Measurements from ENCODE around the gene TAF6. TPM values are rescaled to one million over a fixed set of nuclear protein-coding genes. Genes with fewer than 3 reads are reported as not detected.

The TAF6 gene
- total and polyA plus RNA-seq, 8 donors = 43.5 to 69.2 (median 57.5) TPM

DNA sequence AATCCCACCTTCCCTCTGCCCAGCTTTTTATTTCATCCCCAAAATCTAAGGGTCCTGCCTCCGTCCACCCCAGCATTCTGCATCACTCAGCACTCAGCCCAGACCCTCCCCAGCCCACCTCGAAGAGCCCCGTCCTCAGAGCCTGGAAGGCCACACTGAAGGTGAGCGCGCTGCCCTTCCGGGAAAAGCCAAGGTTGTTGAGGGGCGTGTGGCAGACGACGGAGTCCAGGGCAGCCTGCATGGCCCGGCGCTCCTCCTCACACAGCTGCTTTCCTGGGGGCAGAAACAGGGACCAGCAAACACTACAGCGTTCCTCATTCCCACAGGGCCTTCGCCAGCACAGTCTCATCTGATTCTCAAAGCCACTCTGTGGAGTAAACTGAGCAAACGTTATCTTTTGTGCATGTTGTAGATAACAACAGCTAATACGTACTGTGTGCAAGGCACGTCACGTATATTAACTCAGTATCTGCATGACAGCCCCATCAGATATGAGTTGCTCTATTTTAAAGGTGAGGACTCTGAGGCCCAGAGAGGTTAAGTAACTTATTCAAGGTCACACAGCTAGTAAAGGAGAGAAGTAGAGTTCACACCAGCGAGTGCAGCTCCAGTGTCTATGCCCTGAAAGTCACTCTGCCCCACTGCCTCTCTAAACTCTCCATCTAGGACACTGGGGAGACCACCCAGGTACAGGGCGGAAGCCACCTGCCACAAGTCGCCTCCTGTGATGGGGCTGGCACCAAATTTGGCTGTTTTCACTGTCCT lies 36.6 kb upstream of the TAF6 start:
- intact Hi-C loops (cut with DNase I) = no loop called here
- Histone ChIP-seq H3K4me1 (peaks cover 13 to 79% of the 10 kb centered on the region in 2 donors), H3K36me3 (peaks cover 0 to 46% of the 10 kb centered on the region in 2 donors), H3K27ac (no peak overlapping the region), H3K9me3 (no peaks in the 10 kb centered on the region), H3K27me3 (no peaks in the 10 kb centered on the region), H3K4me3 (no peak overlapping the region)
- no peak for ATAC-seq
- TF ChIP-seq, protein P1, sequence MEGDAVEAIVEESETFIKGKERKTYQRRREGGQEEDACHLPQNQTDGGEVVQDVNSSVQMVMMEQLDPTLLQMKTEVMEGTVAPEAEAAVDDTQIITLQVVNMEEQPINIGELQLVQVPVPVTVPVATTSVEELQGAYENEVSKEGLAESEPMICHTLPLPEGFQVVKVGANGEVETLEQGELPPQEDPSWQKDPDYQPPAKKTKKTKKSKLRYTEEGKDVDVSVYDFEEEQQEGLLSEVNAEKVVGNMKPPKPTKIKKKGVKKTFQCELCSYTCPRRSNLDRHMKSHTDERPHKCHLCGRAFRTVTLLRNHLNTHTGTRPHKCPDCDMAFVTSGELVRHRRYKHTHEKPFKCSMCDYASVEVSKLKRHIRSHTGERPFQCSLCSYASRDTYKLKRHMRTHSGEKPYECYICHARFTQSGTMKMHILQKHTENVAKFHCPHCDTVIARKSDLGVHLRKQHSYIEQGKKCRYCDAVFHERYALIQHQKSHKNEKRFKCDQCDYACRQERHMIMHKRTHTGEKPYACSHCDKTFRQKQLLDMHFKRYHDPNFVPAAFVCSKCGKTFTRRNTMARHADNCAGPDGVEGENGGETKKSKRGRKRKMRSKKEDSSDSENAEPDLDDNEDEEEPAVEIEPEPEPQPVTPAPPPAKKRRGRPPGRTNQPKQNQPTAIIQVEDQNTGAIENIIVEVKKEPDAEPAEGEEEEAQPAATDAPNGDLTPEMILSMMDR (IDR thresholded peaks at IDR 0.05) = no peak
- no peak for DNase-seq

DNA sequence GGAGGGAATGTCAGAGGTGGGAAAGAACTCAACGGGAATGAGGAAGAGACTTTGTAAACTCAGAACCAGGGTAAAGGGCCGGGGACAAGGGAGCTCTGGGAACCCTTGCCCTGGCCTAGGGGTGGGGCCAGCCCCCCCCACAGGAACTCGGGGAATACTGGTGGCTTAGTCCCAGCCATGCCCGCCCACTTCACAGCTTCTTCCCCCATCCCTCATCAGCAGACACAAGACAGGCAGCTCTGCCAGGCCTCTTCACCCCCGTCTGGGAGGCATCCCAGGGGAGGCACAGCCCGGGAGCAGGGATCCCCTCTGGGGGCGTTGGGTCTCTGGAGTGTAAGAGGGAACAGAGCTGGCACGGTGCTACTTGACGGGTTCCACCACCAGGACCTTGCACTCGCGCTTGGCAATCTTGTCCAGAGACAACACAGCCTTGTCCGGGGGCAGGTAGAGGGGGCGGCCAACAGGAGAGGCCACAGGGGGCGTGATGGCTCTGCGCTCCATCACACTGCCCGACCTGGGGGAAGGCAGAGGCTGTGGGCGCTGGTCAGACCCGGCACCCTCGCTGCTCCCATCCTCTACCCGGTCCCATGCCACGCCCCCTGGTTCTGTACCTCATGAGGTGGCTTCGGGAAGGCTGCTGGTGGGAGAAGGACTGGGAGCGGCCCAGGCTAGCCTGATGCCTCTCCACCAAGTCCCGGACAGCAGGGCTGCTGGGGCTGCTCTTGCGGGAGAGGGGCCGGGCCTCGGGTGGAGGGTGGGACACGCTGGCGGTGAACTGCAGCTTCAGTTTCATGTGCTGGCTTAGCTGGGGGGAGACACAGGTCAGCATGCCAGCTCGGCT lies 35.7 kb upstream of the TAF6 start:
- TF ChIP-seq, protein P1 (IDR thresholded peaks at IDR 0.05) = no peak
- intact Hi-C loops (cut with DNase I) = no loop called here
- Histone ChIP-seq H3K4me1 (peaks cover 15 to 86% of the 10 kb centered on the region in 2 donors), H3K9me3 (no peaks in the 10 kb centered on the region), H3K36me3 (peaks cover 0 to 46% of the 10 kb centered on the region in 2 donors), H3K27ac (no peak overlapping the region), H3K27me3 (no peaks in the 10 kb centered on the region), H3K4me3 (no peak overlapping the region)
- ATAC-seq (no peak), DNase-seq (no peak)

DNA sequence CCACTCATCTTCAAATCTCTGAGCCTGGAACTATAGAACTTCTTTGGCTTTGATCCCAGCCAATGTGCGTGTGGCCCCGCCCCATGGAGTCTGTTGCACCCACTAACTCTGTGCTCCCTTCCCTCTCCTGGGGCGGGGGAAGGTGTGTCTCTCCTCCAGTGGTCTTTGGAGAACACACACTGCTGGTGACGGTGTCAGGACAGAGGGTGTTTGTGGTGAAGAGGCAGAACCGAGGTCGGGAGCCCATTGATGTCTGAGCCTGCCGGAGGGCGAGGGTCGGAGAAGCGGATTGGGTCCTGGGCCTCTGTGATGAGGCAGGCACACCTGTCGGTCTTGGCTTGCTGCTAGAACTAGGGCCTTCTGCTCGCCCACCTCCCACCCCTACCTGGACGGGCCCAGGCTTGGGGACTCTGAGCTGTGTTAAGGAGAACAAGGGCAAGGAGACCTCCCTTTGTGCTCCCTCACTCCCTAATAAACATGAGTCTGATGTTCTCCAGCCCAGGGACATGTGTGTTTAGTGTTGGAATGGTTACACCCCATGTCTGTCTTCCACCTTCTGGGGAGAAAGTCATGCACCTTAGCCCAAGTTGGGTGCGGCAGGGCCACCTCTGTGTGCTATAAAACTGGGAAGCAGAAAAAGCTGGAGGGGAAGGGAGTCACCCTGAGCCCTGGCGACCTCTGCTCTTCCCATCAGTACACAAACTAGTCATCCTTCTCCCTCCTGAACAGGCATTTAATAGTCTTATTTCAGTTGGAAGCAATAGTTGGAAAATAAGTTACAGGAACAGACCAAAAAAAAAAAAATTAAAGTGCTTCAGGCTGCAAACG lies 34.8 kb upstream of the TAF6 start:
- no peak for DNase-seq
- Histone ChIP-seq H3K9me3 (no peaks in the 10 kb centered on the region), H3K4me1 (peaks cover 14 to 89% of the 10 kb centered on the region in 2 donors), H3K27ac (peak overlapping the region in 1 of 2 donors; percentile 28), H3K4me3 (no peak overlapping the region), H3K36me3 (peaks cover 0 to 46% of the 10 kb centered on the region in 2 donors), H3K27me3 (no peaks in the 10 kb centered on the region)
- intact Hi-C loops (cut with DNase I) = no loop called here
- TF ChIP-seq, protein P1 (IDR thresholded peaks at IDR 0.05) = no peak
- no peak for ATAC-seq

DNA sequence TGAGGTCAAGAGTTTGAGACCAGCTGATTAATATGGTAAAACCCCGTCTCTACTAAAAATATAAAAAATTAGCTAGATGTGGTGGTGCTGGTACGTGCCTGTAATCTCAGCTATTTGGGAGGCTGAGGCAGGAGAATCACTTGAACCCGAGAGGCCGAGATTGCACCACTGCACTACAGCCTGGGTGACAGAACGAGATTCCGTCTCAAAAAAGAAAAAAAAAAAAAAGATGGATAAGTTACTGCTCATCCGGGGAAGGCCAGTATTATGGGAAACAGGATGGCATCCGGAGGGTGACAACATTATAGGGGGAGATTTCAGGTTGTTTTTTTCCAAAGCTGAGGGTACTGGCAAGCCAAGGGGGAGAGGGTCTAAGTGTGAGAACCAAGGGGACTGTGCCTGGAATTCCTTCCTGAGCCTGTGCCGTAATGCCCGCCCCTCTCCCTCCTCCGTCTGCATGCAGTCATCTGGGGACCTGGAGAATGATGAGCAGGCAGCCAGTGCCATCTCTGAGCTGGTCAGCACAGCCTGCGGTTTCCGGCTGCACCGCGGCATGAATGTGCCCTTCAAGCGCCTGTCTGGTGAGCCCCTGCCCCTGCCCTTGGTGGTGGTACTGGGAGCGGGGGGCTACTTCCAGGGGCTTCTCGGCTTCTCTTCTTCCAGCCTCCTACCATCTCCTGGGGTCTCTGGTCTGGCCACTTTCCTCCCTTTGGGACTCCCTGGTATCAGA lies 33.9 kb upstream of the TAF6 start:
- Histone ChIP-seq H3K4me1 (peaks cover 13 to 90% of the 10 kb centered on the region in 2 donors), H3K27me3 (no peaks in the 10 kb centered on the region), H3K36me3 (peaks cover 0 to 46% of the 10 kb centered on the region in 2 donors), H3K27ac (peak overlapping the region in 1 of 2 donors; percentile 76), H3K9me3 (no peaks in the 10 kb centered on the region), H3K4me3 (no peak overlapping the region)
- ATAC-seq = no peak
- TF ChIP-seq, protein P1 (IDR thresholded peaks at IDR 0.05) = no peak
- no peak for DNase-seq
- intact Hi-C loops (cut with DNase I) = no loop called here
